ENCODE data around the gene WBP1L.
"Not testable (repeated sequence)": the region's sequence is repeated elsewhere in the genome, so short reads cannot be mapped to it uniquely, and the experiment has no call there.

WBP1L gene

DNA sequence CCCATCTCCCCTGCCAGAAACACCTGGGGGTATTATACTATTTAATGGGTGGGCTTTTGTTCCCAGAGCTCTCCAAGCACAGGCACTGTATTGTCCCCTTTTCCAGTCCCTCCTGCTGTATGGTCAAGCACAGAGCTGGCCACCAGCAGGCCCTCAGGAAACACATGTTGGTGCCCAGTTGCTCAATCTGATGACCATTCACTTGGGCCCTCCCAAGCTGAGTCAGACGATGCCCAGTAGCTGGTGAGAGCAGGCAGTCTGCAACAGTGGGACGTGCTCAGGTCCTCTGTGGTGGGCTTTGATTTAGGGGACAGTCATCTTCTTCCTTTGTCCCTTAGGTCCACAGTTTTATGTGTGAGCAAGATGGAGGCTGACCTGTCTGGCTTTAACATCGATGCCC is 17.5 kb upstream of the WBP1L start:
- no peak for DNase-seq

- DNase-seq = no peak
Observed at GRCh38 chr10:102727037-102727818, 16.5 kb upstream of the WBP1L start.

DNA sequence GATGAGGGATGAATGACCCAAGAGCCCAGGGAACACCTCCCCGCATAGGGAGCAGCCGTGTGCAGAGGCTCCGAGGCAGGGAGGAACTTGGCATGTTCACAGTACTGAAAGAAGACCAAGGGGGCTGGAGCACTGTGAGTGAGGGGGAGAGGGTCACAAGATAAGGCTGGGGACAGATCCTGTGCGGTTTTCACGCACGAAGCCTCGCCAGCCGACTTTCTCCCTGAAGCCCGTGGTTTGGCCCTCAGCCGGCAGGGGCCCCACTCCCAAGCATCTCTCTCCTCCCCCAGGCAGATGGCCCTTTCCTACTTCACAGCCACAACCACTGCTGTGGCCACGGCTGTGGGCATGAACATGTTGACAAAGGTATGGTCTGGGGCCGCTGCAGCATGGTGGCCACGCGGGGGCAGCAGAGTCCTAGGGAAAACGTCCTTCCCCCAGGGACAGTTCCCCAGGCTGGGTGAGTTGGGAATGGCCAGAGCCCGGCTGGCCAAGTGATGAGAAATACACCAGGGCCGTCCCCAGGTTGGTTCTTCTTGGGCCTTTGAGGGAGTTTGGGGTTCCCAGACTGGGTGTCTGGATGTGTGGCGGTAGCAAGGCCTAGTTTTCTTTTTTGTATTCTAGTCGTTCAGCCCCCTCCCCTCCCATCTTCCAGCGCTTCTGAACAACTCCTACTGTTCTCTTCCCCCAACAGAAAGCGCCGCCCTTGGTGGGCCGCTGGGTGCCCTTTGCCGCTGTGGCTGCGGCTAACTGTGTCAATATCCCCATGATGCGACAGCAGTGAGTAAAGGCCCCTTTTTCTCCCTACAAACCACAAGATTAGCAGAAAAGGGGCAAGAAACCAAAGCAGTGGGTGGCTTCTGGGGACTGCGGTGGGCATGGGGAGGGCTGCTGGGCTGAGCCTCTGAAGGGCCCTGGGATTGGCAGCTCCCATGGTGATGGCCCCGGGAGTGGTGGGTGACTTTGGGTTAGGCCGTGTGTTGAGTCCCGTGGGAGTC is 14.4 kb upstream of the WBP1L start:
- DNase-seq = peak; percentile 82

GRCh38 chr10:102731222-102731800 is 12.4 kb upstream of the WBP1L start:
- no peak for DNase-seq

GRCh38 chr10:102732661-102733060 is 11.1 kb upstream of the WBP1L start:
- no peak for DNase-seq

GRCh38 chr10:102735065-102735562 is 8.6 kb upstream of the WBP1L start:
- no peak for DNase-seq

GRCh38 chr10:102738692-102739121 is 5.0 kb upstream of the WBP1L start:
- DNase-seq = no peak

GRCh38 chr10:102740229-102740628 is 3.5 kb upstream of the WBP1L start:
- no peak for DNase-seq

GRCh38 chr10:102741726-102742237 is 2.0 kb upstream of the WBP1L start:
- no peak for DNase-seq

- DNase-seq = not testable (repeated sequence)
Observed at GRCh38 chr10:102742313-102742712, 1.4 kb upstream of the WBP1L start.

GRCh38 chr10:102743078-102743587 is 615 bp upstream of the WBP1L start:
- no peak for DNase-seq

- peak; percentile 48 for DNase-seq
Observed at GRCh38 chr10:102744374-102745051, 765 bp downstream of the WBP1L start.

DNA sequence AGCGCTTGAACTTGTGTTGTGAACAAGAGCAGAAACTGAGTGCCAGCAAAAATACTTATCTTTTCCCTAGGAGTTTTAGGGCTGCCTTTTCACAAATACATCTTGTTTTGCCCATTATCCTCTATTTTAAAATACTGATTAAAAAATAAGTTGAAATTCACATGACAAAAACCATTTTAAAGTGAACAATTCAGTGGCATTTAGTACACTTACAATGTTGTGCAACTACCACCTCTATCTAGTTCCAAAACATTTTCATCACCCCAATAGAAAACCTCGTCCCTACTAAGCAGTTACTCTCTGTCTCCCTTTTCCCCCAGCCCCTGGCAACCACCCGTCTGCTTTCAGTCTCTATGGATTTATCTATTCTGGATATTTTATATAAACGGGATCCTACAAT is 1.4 kb downstream of the WBP1L start:
- no peak for DNase-seq

DNA sequence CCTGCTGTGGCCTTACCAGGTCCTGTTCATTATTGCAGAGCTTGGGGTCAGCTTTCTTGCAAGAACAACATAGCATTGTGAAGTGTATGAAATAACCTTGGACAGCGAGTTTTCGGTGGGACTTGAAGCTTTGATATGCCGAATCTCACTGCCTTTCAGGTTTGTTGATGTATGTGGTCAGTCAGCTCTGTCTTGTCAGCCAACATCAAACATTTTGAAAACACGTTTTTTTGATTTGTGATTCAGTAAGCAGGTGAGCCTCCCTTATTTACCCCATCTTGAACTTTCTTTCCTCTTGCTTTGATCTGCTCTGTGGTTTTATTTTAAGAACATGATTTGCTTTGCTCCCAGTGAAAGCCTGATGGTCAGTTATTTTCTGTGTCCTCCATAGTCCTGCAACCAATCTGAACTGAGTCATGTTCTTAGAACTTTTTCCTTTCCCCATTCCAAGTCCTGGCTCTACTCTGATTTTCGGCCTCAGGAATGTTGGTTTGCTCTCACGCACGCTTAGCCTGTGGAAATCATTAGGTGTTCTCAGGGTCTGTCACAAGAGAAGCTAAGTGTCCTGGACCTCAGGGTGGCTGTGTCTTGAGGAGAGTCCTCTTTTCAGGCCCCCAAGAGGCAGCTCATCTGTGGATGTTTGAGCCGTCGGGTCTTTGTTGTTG is 8.7 kb downstream of the WBP1L start:
- DNase-seq = no peak

DNA sequence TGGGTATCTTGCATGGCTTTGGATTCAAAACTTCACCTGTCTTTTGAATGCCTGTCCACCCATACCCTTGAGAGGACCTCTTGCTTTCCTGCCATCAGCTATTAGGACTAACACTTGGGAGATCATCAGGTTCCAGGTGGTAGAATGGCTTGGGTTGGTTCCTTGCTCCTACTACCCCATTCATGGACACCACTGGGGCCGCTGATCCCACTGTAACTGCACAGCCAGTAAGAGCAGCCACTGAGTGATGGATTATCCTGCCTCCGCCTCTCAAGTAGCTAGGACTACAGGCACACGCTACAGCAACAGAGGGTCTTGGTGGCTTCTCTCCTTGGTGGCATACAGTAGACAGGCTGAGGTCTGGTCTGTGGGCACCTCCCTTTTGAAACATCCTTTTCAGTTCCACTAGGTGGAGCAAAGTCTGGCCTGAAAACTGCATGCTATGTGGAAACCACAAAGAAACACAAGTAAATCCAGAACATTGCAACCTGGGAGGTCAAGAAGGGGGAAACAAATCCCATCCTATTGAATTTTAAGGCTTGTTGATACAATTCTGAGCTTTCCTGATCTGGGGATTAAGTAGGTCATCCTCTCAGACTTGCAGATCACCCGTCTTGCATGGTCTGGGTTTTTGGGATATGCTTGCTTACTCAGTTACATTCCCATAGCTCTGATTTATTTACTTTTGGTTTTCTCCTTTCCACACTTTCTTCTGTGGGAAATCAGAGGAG is 9.4 kb downstream of the WBP1L start:
- peak; percentile 53 for DNase-seq

DNA sequence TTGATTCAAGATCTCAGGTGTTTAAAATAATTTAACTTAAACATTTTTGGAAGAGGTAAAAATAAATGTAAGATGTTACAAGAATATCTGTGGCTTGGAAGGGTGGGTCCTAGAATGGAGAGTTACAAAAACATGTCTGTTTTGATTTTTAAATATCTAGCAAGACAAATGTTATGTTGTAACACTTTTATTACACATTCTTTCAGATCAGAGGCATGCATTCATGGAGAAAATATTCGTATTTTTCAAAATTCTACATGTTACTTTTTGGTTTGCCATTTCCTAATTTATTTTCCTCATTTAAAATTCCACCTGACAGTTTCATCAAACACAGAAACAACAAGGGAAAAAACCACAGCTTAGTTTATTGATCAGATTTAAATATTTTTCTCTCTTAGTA is 10.0 kb downstream of the WBP1L start:
- DNase-seq = no peak

DNA sequence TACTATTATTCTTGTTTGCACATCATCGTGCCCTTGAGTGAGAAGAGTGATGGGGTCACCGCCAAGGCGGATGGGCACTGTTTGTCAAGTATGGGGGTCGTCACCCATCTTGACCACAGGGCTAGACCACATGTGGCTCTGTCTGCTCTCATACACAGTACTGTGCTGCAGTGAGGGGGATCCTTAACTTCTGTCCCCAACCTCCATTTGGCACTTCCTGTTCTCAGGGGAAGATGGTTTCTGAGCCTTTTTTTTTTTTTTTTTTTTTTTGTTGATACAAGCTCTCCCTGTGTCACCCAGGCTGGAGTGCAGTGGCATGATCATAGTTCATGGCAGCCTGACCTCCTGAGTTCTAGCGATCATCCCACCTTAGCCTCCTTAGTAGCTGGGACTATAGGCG is 13.6 kb downstream of the WBP1L start:
- no peak for DNase-seq

DNA sequence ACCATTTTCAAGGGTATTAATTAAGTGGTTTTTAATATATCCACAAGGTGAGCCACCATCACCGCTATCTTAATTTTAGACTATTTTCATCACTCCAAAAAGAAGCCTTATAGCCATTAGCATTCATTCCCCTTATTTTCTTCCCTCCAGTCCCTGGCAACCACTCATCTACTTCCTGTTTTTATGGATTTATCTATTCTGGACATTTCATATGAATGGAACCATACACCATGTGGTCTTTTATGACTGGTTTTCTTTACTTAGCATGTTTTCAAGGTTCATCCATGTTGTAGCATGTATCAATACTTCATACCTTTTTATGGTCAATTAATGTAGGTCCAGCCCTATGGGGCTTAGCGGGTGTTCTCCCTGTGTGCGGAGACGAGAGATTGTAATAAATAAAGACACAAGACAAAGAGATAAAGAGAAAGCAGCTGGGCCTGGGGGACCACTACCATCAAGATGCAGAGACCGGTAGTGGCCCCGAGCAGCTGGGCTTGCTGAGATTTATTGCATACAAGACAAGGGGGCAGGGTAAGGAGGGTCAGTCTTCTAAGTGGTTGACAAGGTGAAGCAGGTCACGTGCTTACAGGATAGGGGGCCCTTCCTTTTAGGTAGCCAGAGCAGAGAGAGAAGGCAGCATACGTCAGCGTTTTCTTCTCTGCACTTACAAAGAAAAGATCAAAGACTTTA is 14.6 kb downstream of the WBP1L start:
- no peak for DNase-seq

DNA sequence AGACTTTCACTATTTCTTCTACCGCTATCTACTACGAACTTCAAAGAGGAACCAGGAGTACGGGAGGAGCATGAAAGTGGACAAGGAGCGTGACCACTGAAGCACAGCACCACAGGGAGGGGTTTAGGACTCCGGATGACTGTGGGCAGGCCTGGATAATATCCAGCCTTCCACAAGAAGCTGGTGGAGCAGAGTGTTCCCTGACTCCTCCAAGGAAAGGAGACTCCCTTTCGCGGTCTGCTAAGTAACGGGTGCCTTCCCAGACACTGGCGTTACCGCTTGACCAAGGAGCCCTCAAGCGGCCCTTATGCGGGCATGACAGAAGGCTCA is 15.2 kb downstream of the WBP1L start:
- DNase-seq = not testable (repeated sequence)

GRCh38 chr10:102759497-102760210 is 15.9 kb downstream of the WBP1L start:
- DNase-seq = no peak

Measured in left hindlimb (tissue), 1 donor.